ENCODE results near the gene MAP2K2. TPM values are rescaled to one million over a fixed set of nuclear protein-coding genes. Genes with fewer than 3 reads are reported as not detected.

MAP2K2 gene
- total and polyA plus RNA-seq, 9 of the 15 experiments (the other 6 are each of a cell fraction or from before 2014, with no cell fraction given) = 1.0 to 151 (median 58.3) TPM

GRCh38 chr19:4061178-4061682, 62.7 kb downstream of the MAP2K2 start (continued):
- peak; percentile 27 for TF ChIP-seq PCBP1 (IDR thresholded peaks at IDR 0.05; ENCODE audit: low read depth, low read length, poor library complexity, severe bottlenecking)

DNA sequence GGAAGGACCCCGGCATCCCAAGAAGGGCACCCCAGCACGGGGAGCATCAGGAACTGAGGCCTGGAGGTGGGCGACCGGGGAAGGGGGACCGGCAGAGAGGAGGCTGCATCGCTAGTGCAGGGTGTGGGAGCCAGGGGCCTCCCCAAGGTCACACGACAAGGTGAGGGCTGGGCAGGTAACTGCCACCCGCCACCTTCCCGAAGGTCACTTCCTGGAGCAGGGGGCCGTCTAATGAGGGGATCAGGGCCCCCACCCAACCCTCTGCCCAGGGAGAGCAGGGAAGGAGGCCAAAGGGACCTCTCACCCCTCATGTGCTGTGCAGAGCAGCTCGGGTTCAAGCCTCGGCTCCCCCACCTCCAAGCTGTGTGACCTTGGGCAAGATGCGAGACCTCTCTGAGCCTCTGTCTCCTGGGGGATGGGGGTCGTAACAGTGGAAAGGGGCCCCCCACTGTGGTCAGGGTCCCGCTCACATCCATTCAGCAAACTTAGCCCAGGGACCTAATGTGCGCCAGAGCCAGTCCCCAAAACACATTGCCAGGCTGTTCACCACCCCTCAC, 63.2 kb downstream of the MAP2K2 start:
- intact Hi-C loops (cut with micrococcal nuclease) (loop anchor here (10.0 kb wide), 1 partner anchor 124 kb away; the partner anchor contains the start of genes ANKRD24 and SIRT6), in situ Hi-C loops (cut with MboI) (no loop called here)
- ATAC-seq (no peak), DNase-seq (ENCODE audit: extremely low read depth in 1 of 4, low spot score in 3 of 4) (no peak), FAIRE-seq (no peak)
- POLR2A ChIA-PET = interaction anchor here (0.7 kb wide), 1 partner anchor 75 kb away, joined by 3 read pairs; the partner anchor contains the start of gene EEF2
- Histone ChIP-seq H3K9me3 (replicated peaks; ENCODE audit: control insufficient read depth, insufficient read depth, low read depth, low read length) (no peaks in the 10 kb centered on the region; the same call in 1 of the 2 replicates), H3K9me1 (ENCODE audit: control insufficient read depth, insufficient read depth, low read length) (peaks cover 20% of the 10 kb centered on the region), H4K20me1 (replicated peaks; ENCODE audit: control insufficient read depth, insufficient read depth, low read length) (peaks cover 67% of the 10 kb centered on the region), H3K79me2 (ENCODE audit: control insufficient read depth, insufficient read depth, low read length) (peaks cover 95% of the 10 kb centered on the region), H3K36me3 (ENCODE audit: control insufficient read depth, insufficient read depth, low read length) (peaks cover 75% of the 10 kb centered on the region; the same call in 2 of the 3 replicates), H3K27ac (ENCODE audit: extremely low read depth, low read depth, low read length) (peak overlapping the region; percentile 88; the same call in 2 of the 3 replicates), H3K4me2 (ENCODE audit: insufficient read depth, low read length) (peak overlapping the region; percentile 66), H3K9ac (ENCODE audit: insufficient read depth in 1 of 2, low read depth in 2 of 2, low read length in 2 of 2) (peak overlapping the region; percentile 30 to 95; a peak in 3 of 4 replicates), H3K4me3 (peak overlapping the region; percentile 33), H2AFZ (ENCODE audit: low read depth, low read length) (no peak overlapping the region), H3K4me1 (replicated peaks in 1 of 2; ENCODE audit: control insufficient read depth in 2 of 2, insufficient read depth in 2 of 2, low read length in 2 of 2) (peaks cover 36 to 77% of the 10 kb centered on the region in 2 experiments; a peak in 4 of 5 replicates), H3K27me3 (ENCODE audit: control insufficient read depth in 2 of 2, insufficient read depth in 2 of 2, low read length in 2 of 2) (no peaks in the 10 kb centered on the region)
- CTCF ChIA-PET (ENCODE audit: low intra/inter-chr PET ratio) = no interaction called here
- 85% methylated on average over 15 of the region's 16 CpGs for WGBS (ENCODE audit: insufficient coverage, low coverage, missing lambda C conversion rate)
- BruUV-seq (replicated peaks) = no TSS peak
- TF ChIP-seq HDAC3 (IDR thresholded peaks at IDR 0.05; ENCODE audit: borderline replicate concordance, partially characterized antibody) (no peak), NFIC (IDR thresholded peaks at IDR 0.05) (no peak), TSC22D4 (tag; IDR thresholded peaks at IDR 0.05) (no peak), ZNF583 (CRISPR knock-in tag; IDR thresholded peaks at IDR 0.05) (no peak), ZNF318 (IDR thresholded peaks at IDR 0.05; ENCODE audit: borderline replicate concordance in 1 of 2, low read depth in 1 of 2) (no peak)
- TF ChIP-seq, protein P1, sequence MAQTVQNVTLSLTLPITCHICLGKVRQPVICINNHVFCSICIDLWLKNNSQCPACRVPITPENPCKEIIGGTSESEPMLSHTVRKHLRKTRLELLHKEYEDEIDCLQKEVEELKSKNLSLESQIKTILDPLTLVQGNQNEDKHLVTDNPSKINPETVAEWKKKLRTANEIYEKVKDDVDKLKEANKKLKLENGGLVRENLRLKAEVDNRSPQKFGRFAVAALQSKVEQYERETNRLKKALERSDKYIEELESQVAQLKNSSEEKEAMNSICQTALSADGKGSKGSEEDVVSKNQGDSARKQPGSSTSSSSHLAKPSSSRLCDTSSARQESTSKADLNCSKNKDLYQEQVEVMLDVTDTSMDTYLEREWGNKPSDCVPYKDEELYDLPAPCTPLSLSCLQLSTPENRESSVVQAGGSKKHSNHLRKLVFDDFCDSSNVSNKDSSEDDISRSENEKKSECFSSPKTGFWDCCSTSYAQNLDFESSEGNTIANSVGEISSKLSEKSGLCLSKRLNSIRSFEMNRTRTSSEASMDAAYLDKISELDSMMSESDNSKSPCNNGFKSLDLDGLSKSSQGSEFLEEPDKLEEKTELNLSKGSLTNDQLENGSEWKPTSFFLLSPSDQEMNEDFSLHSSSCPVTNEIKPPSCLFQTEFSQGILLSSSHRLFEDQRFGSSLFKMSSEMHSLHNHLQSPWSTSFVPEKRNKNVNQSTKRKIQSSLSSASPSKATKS (CRISPR knock-in tag; IDR thresholded peaks at IDR 0.05) = no peak
